CD4-positive, alpha-beta T cell treated with Interleukin-2 at 100 ng/mL for 4 hours (primary cell): Measurements from ENCODE around the gene UNK.
"Not testable (repeated sequence)": the region's sequence is repeated elsewhere in the genome, so short reads cannot be mapped to it uniquely, and the experiment has no call there.

Source experiments
- DNase-seq: peaks from one replicate; pipeline ENCODE4 v3.0.0-alpha.2; 2020; ENCODE audit warnings: low spot score

UNK gene

GRCh38 chr17:75774471-75774990, 10.1 kb upstream of the UNK start:
- DNase-seq, result no peak

- DNase-seq, result no peak
Observed at GRCh38 chr17:75774991-75775668, 9.5 kb upstream of the UNK start.

- DNase-seq, result no peak
Observed at GRCh38 chr17:75776386-75777295, 8.0 kb upstream of the UNK start.

- DNase-seq, result no peak
Observed at GRCh38 chr17:75777296-75777922, 7.2 kb upstream of the UNK start.

- not testable (repeated sequence) for DNase-seq
Observed at GRCh38 chr17:75778066-75778860, 6.3 kb upstream of the UNK start.

- DNase-seq, result no peak
Observed at GRCh38 chr17:75778861-75779249, 5.8 kb upstream of the UNK start.

GRCh38 chr17:75779250-75779986, 5.2 kb upstream of the UNK start:
- peak; percentile 99 for DNase-seq

- DNase-seq, result no peak
Observed at GRCh38 chr17:75779987-75780889, 4.4 kb upstream of the UNK start.

- DNase-seq, result peak; percentile 70
Observed at GRCh38 chr17:75783069-75783783, 1.4 kb upstream of the UNK start.

GRCh38 chr17:75783803-75784472, 668 bp upstream of the UNK start:
- DNase-seq, result no peak

- DNase-seq, result peak; percentile 92
Observed at GRCh38 chr17:75785016-75785890, 647 bp downstream of the UNK start.

- DNase-seq, result no peak
Observed at GRCh38 chr17:75791254-75791653, 6.6 kb downstream of the UNK start.

GRCh38 chr17:75793460-75793859, 8.9 kb downstream of the UNK start:
- DNase-seq, result no peak

GRCh38 chr17:75795820-75796607, 11.4 kb downstream of the UNK start:
- no peak for DNase-seq

GRCh38 chr17:75799402-75799801, 14.8 kb downstream of the UNK start:
- no peak for DNase-seq

GRCh38 chr17:75803883-75804282, 19.3 kb downstream of the UNK start:
- DNase-seq, result no peak
